ENCODE data around the gene HDDC2.
"Not testable (repeated sequence)": the region's sequence is repeated elsewhere in the genome, so short reads cannot be mapped to it uniquely, and the experiment has no call there.

The HDDC2 gene

GRCh38 chr6:125306756-125307149 lies 5.0 kb upstream of the HDDC2 start:
- no peak for DNase-seq (ENCODE audit: low read depth)

GRCh38 chr6:125304970-125305660 lies 3.3 kb upstream of the HDDC2 start:
- DNase-seq (ENCODE audit: low read depth), result no peak

DNA sequence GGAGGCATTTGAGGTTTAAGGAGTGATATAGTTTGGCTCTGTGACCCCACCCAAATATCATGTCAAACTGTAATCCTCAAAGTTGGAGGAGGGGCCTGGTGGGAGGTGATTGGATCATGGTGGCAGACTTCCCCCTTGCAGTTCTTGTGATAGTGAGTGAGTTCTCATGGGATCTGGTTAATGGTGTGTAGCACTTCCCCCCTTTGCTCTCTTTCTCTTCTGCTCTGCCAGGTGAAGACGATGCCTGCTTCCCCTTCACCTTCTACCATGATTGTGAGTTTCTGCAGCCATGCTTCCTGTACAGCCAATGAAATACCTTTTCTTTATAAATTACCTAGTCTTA lies 1.7 kb upstream of the HDDC2 start:
- DNase-seq (ENCODE audit: low read depth), result no peak

DNA sequence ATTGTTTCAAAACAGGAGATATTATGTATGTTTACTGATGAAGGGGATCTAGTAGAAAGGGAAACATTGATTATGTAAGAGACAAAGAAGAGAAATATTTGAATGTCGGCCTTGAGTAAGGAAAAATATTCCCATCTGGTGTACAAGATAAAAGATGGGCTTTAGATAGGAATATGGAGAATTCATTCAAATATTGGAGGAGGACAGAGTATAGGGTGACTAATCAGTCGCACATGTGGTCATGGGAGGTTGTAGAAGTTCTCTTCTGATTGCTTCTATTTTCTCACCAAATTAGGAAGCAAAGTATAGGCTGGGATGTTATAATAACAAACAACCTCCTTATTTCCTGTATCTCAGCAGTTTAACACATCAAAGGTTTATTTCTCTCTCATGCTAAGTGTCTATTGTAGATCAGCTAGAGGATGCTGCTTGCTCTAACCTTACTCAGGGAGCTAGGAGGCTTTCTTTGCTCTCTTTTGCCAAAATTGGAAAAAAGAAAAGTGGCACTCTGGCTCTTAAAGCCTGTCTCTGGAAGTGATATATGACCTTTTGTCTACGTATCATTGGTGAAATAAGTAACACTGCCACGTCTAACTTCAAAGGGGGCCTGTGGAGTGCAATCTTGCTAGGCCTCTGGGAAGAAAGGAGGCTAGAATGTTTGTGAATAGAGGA lies 1.2 kb upstream of the HDDC2 start:
- peak; percentile 19 for DNase-seq (ENCODE audit: low read depth)

DNA sequence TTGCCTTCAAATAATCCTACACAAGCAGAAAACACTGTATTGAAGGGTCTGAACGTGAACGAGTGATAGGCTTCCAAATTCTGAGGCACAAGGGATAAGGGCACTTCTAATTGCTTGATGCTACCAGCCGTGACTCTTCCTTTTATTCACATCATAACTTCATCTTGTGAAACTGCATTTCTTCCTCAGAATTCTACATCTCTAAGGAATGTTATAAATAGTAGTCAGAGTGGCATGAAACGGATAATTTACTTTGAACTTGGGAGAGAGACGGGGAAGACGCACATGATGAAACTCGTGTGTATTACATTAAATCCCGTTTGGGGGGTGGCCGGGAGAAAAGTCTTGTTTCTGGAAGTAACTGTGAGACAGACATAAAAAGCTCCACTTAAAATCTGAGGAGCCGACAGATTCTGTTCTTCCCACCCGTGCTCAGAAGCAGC lies 754 bp downstream of the HDDC2 start:
- peak; percentile 61 for DNase-seq (ENCODE audit: low read depth)

- no peak for DNase-seq (ENCODE audit: low read depth)
These were observed 2.5 kb downstream of the HDDC2 start for GRCh38 chr6:125299257-125299656.

GRCh38 chr6:125296471-125296870 lies 5.3 kb downstream of the HDDC2 start:
- peak; percentile 48 for DNase-seq (ENCODE audit: low read depth)

DNA sequence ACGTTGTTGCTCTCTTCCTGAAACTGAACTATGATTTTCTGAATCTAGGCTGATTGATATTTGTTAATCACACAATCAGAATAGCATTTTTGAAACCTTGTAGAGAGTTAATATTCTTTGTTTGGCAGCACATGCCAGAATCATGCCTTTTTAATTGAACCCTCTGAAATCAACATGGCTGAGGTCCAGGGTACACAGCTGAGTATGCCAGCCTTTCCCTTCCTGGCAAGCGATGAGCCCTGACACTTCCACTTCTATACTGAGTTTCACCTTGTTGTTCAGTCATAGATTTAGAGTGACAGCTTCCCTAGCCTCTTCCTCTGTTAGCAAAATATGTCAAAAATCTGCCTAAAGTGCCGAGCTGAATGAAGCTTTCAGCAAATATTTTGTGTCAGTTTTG lies 6.8 kb downstream of the HDDC2 start:
- DNase-seq (ENCODE audit: low read depth), result no peak

GRCh38 chr6:125294036-125294435 lies 7.7 kb downstream of the HDDC2 start:
- DNase-seq (ENCODE audit: low read depth), result no peak

GRCh38 chr6:125293587-125293986 lies 8.2 kb downstream of the HDDC2 start:
- no peak for DNase-seq (ENCODE audit: low read depth)

GRCh38 chr6:125287718-125288117 lies 14.0 kb downstream of the HDDC2 start:
- no peak for DNase-seq (ENCODE audit: low read depth)

- peak; percentile 49 for DNase-seq (ENCODE audit: low read depth)
These were observed 15.8 kb downstream of the HDDC2 start for GRCh38 chr6:125285936-125286335.

GRCh38 chr6:125285353-125285752 lies 16.4 kb downstream of the HDDC2 start:
- no peak for DNase-seq (ENCODE audit: low read depth)

GRCh38 chr6:125282470-125282869 lies 19.3 kb downstream of the HDDC2 start:
- DNase-seq (ENCODE audit: low read depth), result not testable (repeated sequence)

- DNase-seq (ENCODE audit: low read depth), result not testable (repeated sequence)
These were observed 21.3 kb downstream of the HDDC2 start for GRCh38 chr6:125280370-125281035.

- no peak for DNase-seq (ENCODE audit: low read depth)
These were observed 21.8 kb downstream of the HDDC2 start for GRCh38 chr6:125279961-125280360.

- DNase-seq (ENCODE audit: low read depth), result no peak
These were observed 23.9 kb downstream of the HDDC2 start for GRCh38 chr6:125277838-125278237.

GRCh38 chr6:125275779-125276178 lies 26.0 kb downstream of the HDDC2 start:
- DNase-seq (ENCODE audit: low read depth), result no peak

DNA sequence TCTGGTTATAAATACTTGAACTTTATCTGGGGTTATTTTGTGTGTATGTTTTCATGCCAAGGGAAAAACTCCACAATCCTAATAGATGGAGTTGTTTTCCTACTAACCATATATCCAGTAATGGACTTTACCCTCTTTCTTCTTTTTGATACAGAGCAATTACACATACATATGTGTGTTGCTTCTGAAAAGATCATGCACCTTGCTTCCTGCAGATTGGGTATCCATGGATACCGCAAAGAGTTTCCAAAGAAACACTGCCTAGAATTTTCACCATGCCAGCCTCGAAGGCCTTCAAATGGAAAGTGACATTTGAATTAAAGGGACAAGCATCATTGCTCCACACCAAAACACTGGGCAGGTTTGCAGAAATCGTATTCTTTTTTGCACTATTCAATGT lies 26.8 kb downstream of the HDDC2 start:
- DNase-seq (ENCODE audit: low read depth), result no peak

DNA sequence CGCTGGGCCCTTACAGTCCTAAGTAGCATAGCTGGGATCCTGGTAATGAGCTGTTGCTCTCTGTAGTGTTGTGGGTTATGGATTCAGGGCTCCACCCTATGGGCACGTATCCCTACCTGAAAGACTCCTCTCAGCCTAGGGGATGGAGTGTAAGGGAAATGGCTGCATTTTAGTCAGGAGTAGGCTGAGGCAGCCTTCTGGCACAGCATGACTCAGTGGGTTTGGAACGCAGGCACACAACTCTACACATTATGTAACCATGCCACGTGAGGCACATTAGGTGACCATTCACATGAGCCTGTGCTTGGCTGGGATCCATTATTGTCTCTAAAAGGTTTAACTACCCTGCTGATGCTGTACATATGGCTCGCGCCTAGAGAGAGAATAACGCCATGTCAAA lies 27.8 kb downstream of the HDDC2 start:
- DNase-seq (ENCODE audit: low read depth), result peak; percentile 44

- no peak for DNase-seq (ENCODE audit: low read depth)
These were observed 28.5 kb downstream of the HDDC2 start for GRCh38 chr6:125273251-125273650.

DNA sequence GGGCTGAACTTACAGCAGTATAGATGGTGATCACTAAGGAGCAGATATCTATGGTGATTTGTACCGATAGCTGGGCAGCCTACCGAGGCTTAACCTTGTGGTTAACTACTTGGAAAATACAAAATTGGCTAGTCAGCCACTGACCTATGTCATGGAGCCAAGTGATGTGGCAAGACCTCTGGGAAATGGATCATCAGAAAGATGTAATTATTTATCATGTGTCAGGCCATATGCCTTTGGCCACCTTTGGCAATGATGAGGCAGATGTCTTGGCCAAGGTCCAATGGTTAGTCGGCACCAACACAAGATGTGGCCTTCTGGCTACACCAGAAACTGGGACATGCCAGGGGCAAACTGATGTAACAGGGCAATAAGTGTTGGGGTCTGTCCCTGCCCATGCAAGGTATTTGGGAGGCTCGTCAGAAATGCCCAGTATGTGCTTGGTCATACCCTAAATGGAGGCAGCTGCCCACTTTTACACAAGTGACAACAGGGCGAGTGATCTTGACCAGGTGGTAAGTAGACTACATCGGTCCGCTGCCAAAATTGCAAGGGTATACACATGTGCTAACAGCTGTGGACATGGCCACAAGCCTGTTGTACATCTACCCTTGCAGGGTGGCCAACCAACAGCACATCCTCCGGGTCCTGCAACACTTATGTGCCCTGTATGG lies 30.1 kb downstream of the HDDC2 start:
- peak; percentile 29 for DNase-seq (ENCODE audit: low read depth)

DNA sequence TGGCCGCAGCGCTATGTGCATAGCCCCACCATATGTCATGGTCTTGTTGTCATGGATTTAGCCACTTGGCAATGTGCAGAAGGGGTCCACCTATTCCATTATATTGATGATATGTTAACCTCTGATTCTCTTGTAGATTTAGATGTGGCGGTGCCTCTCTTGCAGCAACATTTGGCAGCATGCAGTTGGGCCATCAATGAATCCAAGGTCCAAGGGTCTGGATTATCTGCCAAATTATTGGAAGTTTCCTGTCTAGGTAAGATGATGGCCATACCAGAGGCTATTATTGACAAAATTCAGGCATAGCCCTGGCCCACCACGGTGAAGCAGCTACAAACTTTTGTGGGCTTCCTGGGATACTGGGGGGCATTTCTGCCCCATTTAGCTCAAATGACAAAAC lies 31.4 kb downstream of the HDDC2 start:
- DNase-seq (ENCODE audit: low read depth), result no peak

Measured in amniotic epithelial cell (primary cell).